DOHH2 (cell line): Measurements from ENCODE around the gene PRR15L.

ENCODE experiments used
- CTCF ChIP-seq: fragments of 200-600 bp; sonication (generic); IDR thresholded peaks from one replicate; pipeline ENCODE4 v1.5.1; 2014; ENCODE audit warnings: antibody characterized with exemption, mild to moderate bottlenecking, low read depth, low read length; ENCODE audit not compliant: poor library complexity, severe bottlenecking
- EZH2phosphoT487 ChIP-seq: fragments of 200-600 bp; sonication (generic); IDR thresholded peaks from 2 replicates; pipeline ENCODE4 v1.6.1; 2017; ENCODE audit warnings: borderline replicate concordance, mild to moderate bottlenecking, antibody characterized with exemption, low read length, moderate library complexity, mixed read lengths

GRCh38 chr17:47968836-47969235 is 11.2 kb upstream of the PRR15L start:
- no peak for TF ChIP-seq CTCF
- TF ChIP-seq EZH2phosphoT487 = no peak
